H9 (cell line): ENCODE measurements around the gene STYXL1. TPM values are rescaled to one million over a fixed set of nuclear protein-coding genes. Genes with fewer than 3 reads are reported as not detected.

ENCODE experiments used
- DNase-seq: peaks from one replicate; pipeline ENCODE4 v3.0.0-alpha.2; 2017
- H2AFZ ChIP-seq: one replicate; pipeline ENCODE4 v1.6.1; 2013; ENCODE audit warnings: mild to moderate bottlenecking, low read length, control low read depth, moderate library complexity
- H2AK5ac ChIP-seq: 2 replicates; pipeline ENCODE4 v1.6.1; 2013; ENCODE audit warnings: low read length, control low read depth, mixed read lengths; ENCODE audit not compliant: insufficient read length
- H2BK120ac ChIP-seq: one replicate; pipeline ENCODE4 v1.6.1; 2013; ENCODE audit warnings: low read depth, mild to moderate bottlenecking, low read length, control low read depth, inconsistent platforms; ENCODE audit not compliant: poor library complexity, severe bottlenecking
- H2BK12ac ChIP-seq: 2 replicates; pipeline ENCODE4 v1.6.1; 2013; ENCODE audit warnings: low read length, control low read depth, mixed read lengths, low read depth; ENCODE audit not compliant: insufficient read length
- H2BK15ac ChIP-seq: 2 replicates; pipeline ENCODE4 v1.6.1; 2013; ENCODE audit warnings: low read depth, low read length, control low read depth
- H2BK20ac ChIP-seq: one replicate; pipeline ENCODE4 v1.6.1; 2013; ENCODE audit warnings: low read depth, mild to moderate bottlenecking, low read length, control low read depth, inconsistent platforms; ENCODE audit not compliant: poor library complexity, severe bottlenecking
- H2BK5ac ChIP-seq: 2 replicates; pipeline ENCODE4 v1.6.1; 2013; ENCODE audit warnings: low read length, control low read depth, mixed read lengths; ENCODE audit not compliant: insufficient read length
- H3K14ac ChIP-seq: 2 replicates; pipeline ENCODE4 v1.6.1; 2013; ENCODE audit warnings: low read length, control low read depth; ENCODE audit not compliant: insufficient read depth
- H3K18ac ChIP-seq: 2 replicates; pipeline ENCODE4 v1.6.1; 2013; ENCODE audit warnings: low read depth, mild to moderate bottlenecking, mixed read lengths, low read length, control low read depth; ENCODE audit not compliant: insufficient read length
- H3K23ac ChIP-seq: 2 replicates; pipeline ENCODE4 v1.6.1; 2013; ENCODE audit warnings: low read length, control low read depth, mixed read lengths, low read depth; ENCODE audit not compliant: insufficient read length
- H3K23me2 ChIP-seq: 2 replicates; pipeline ENCODE4 v1.6.1; 2013; ENCODE audit warnings: low read depth, mild to moderate bottlenecking, mixed read lengths, low read length, control low read depth; ENCODE audit not compliant: insufficient read length, poor library complexity, severe bottlenecking
- H3K27ac ChIP-seq: 2 replicates; pipeline ENCODE4 v1.5.1; 2013; ENCODE audit warnings: low read length, control low read depth, mixed read lengths, low read depth; ENCODE audit not compliant: insufficient read length
- H3K27me3 ChIP-seq: 2 replicates; pipeline ENCODE4 v1.6.1; 2013; ENCODE audit warnings: low read length, control low read depth, inconsistent platforms; ENCODE audit not compliant: insufficient read depth
- H3K4ac ChIP-seq: 2 replicates; pipeline ENCODE4 v1.6.1; 2013; ENCODE audit warnings: low read depth, mild to moderate bottlenecking, control low read depth, inconsistent platforms, low read length, moderate library complexity
- H3K4me1 ChIP-seq: 2 replicates; pipeline ENCODE4 v1.6.1; 2013; ENCODE audit warnings: low read length, control low read depth, inconsistent platforms; ENCODE audit not compliant: insufficient read depth
- H3K4me2 ChIP-seq: 2 replicates; pipeline ENCODE4 v1.6.1; 2013; ENCODE audit warnings: low read length, control low read depth, mixed read lengths; ENCODE audit not compliant: insufficient read length, insufficient read depth
- H3K56ac ChIP-seq: 2 replicates; pipeline ENCODE4 v1.6.1; 2013; ENCODE audit warnings: low read depth, mild to moderate bottlenecking, mixed read lengths, low read length, control low read depth; ENCODE audit not compliant: insufficient read length
- H3K79me1 ChIP-seq: 2 replicates; pipeline ENCODE4 v1.6.1; 2013; ENCODE audit warnings: low read depth, mild to moderate bottlenecking, moderate library complexity, low read length, control low read depth, inconsistent platforms; ENCODE audit not compliant: insufficient read depth, poor library complexity, severe bottlenecking
- H3K79me2 ChIP-seq: 2 replicates; pipeline ENCODE4 v1.6.1; 2013; ENCODE audit warnings: low read length, control low read depth, inconsistent platforms; ENCODE audit not compliant: insufficient read depth
- H3K9ac ChIP-seq: 2 replicates; pipeline ENCODE4 v1.6.1; 2013; ENCODE audit warnings: low read length, control low read depth, mixed read lengths; ENCODE audit not compliant: insufficient read length; ENCODE audit errors: extremely low read depth
- H3K9me3 ChIP-seq: one replicate; pipeline ENCODE4 v1.6.1; 2013; ENCODE audit warnings: low read depth, low read length, inconsistent platforms; ENCODE audit not compliant: control insufficient read depth
- H3T11ph ChIP-seq: one replicate; pipeline ENCODE4 v1.6.1; 2013; ENCODE audit warnings: mild to moderate bottlenecking, low read length, control low read depth, inconsistent platforms
- H4K20me1 ChIP-seq: one replicate; pipeline ENCODE4 v1.6.1; 2013; ENCODE audit not compliant: control insufficient read depth, insufficient read length, insufficient read depth
- H4K5ac ChIP-seq: 2 replicates; pipeline ENCODE4 v1.6.1; 2013; ENCODE audit warnings: low read depth, mild to moderate bottlenecking, mixed read lengths, low read length, control low read depth; ENCODE audit not compliant: insufficient read length
- H4K8ac ChIP-seq: replicated peaks from 2 replicates; pipeline ENCODE4 v1.6.1; 2013; ENCODE audit warnings: low read length, control low read depth, mixed read lengths, low read depth; ENCODE audit not compliant: insufficient read length
- H4K91ac ChIP-seq: 2 replicates; pipeline ENCODE4 v1.6.1; 2013; ENCODE audit warnings: low read depth, mild to moderate bottlenecking, moderate library complexity, mixed read lengths, low read length, control low read depth; ENCODE audit not compliant: insufficient read length
- H3K27ac Mint-ChIP-seq, 3 experiments: 2 replicates in 2 of 3; 3 replicates in 1 of 3; pipeline ENCODE4 v1.8.0; 2020 to 2021; ENCODE audit warnings: mixed read lengths in 3 of 3, mild to moderate bottlenecking in 1 of 3, moderate library complexity in 1 of 3
- H3K27me3 Mint-ChIP-seq: 2 replicates; pipeline ENCODE4 v1.8.0; 2021; ENCODE audit warnings: low read depth, mild to moderate bottlenecking, moderate library complexity, mixed read lengths
- H3K36me3 Mint-ChIP-seq, 3 experiments: 2 replicates in 2 of 3; 3 replicates in 1 of 3; pipeline ENCODE4 v1.8.0; 2020 to 2021; ENCODE audit warnings: low read depth in 3 of 3, mixed read lengths in 3 of 3; ENCODE audit not compliant: insufficient read depth in 1 of 3
- H3K4me1 Mint-ChIP-seq, 2 experiments: 2 replicates each; pipeline ENCODE4 v1.8.0; 2020; ENCODE audit warnings: mixed read lengths in 2 of 2
- H3K4me3 Mint-ChIP-seq, 2 experiments: 2 replicates in 1 of 2; 3 replicates in 1 of 2; pipeline ENCODE4 v1.8.0; 2020 to 2021; ENCODE audit warnings: mild to moderate bottlenecking in 2 of 2, mixed read lengths in 2 of 2, moderate library complexity in 1 of 2
- H3K9me3 Mint-ChIP-seq, 2 experiments: 2 replicates in 1 of 2; 3 replicates in 1 of 2; pipeline ENCODE4 v1.8.0; 2020; ENCODE audit warnings: mild to moderate bottlenecking in 2 of 2, mixed read lengths in 2 of 2, moderate library complexity in 1 of 2
- CTCF ChIP-seq: fragments of 200-600 bp; sonication (generic); conservative IDR thresholded peaks from 3 replicates; pipeline ENCODE4 v1.8.0; 2021; ENCODE audit warnings: antibody characterized with exemption, mild to moderate bottlenecking
- WGBS: extraction: QIAGEN DNeasy Blood & Tissue Kit; methylation state at CpG from one replicate; pipeline ENCODE4 v1.1.7; 2013; ENCODE audit warnings: missing lambda C conversion rate, low lambda C conversion rate, mixed read lengths; ENCODE audit not compliant: insufficient read length; ENCODE audit errors: extremely low coverage; 5-methylcytosine and 5-hydroxymethylcytosine counted together
- total RNA-seq: library from RNA; stranded (reverse); gene quantifications from 2 replicates; pipeline ENCODE4 v1.2.1, GENCODE V29; 2021

The STYXL1 gene
- total RNA-seq, 1 experiment from 2014 or later: 38.7 TPM

- H3K4me1 Mint-ChIP-seq: peaks cover 16 to 18% of the 10 kb centered on the region in 2 experiments
- no CpG with 5 or more reads among the region's 9 CpGs for WGBS
Measured at GRCh38 chr7:76048668-76048988, 828 bp upstream of the STYXL1 start.

More at GRCh38 chr7:76048668-76048988, 828 bp upstream of the STYXL1 start:
- Histone ChIP-seq H2AK5ac (no peak overlapping the region), H3K23me2 (peaks cover 7% of the 10 kb centered on the region), H3K4me2 (peak overlapping the region; percentile 81), H3K9me3 (no peaks in the 10 kb centered on the region), H2BK12ac (no peak overlapping the region), H3K4ac (no peak overlapping the region; the same call in 1 of the 2 replicates), H4K20me1 (no peaks in the 10 kb centered on the region), H3K27ac (peak overlapping the region; percentile 34), H2BK20ac (no peak overlapping the region), H3K9ac (peak overlapping the region; percentile 97), H3K56ac (peak overlapping the region; percentile 74), H4K8ac (peak overlapping the region; percentile 84), H4K5ac (no peak overlapping the region), H2BK15ac (no peak overlapping the region), H4K91ac (peak overlapping the region; percentile 71), H3K79me2 (peaks cover 34% of the 10 kb centered on the region; the same call in 1 of the 2 replicates), H3K14ac (peak overlapping the region; percentile 80), H2BK5ac (no peak overlapping the region), H3T11ph (no peak overlapping the region), H3K23ac (no peak overlapping the region), H3K27me3 (no peaks in the 10 kb centered on the region), H2BK120ac (no peak overlapping the region), H3K79me1 (peaks cover 4% of the 10 kb centered on the region), H3K4me1 (peaks cover 5% of the 10 kb centered on the region; the same call in 1 of the 2 replicates), H2AFZ (no peak overlapping the region), H3K18ac (peak overlapping the region; percentile 15)
- Mint-ChIP-seq H3K9me3 (no peaks in the 10 kb centered on the region; a peak in 1 of 5 replicates), H3K36me3 (peaks cover 27 to 50% (median 37%) of the 10 kb centered on the region in 3 experiments), H3K4me3 (peak overlapping the region; percentile 89 to 99), H3K27me3 (no peaks in the 10 kb centered on the region), H3K27ac (peak overlapping the region; percentile 98 to 99 (median 98))
- peak; percentile 34; the same call in 2 of the 3 replicates for TF ChIP-seq CTCF
- DNase-seq: peak; percentile 56
